H9 (cell line): ENCODE results near the gene C1orf198. TPM values are rescaled to one million over a fixed set of nuclear protein-coding genes. Genes with fewer than 3 reads are reported as not detected.

Experiments
- DNase-seq: peaks from one replicate; pipeline ENCODE4 v3.0.0-alpha.2; 2017
- H2AFZ ChIP-seq: one replicate; pipeline ENCODE4 v1.6.1; 2013; ENCODE audit warnings: mild to moderate bottlenecking, low read length, control low read depth, moderate library complexity
- H2AK5ac ChIP-seq: 2 replicates; pipeline ENCODE4 v1.6.1; 2013; ENCODE audit warnings: low read length, control low read depth, mixed read lengths; ENCODE audit not compliant: insufficient read length
- H2BK120ac ChIP-seq: one replicate; pipeline ENCODE4 v1.6.1; 2013; ENCODE audit warnings: low read depth, mild to moderate bottlenecking, low read length, control low read depth, inconsistent platforms; ENCODE audit not compliant: poor library complexity, severe bottlenecking
- H2BK12ac ChIP-seq: 2 replicates; pipeline ENCODE4 v1.6.1; 2013; ENCODE audit warnings: low read length, control low read depth, mixed read lengths, low read depth; ENCODE audit not compliant: insufficient read length
- H2BK15ac ChIP-seq: 2 replicates; pipeline ENCODE4 v1.6.1; 2013; ENCODE audit warnings: low read depth, low read length, control low read depth
- H2BK20ac ChIP-seq: one replicate; pipeline ENCODE4 v1.6.1; 2013; ENCODE audit warnings: low read depth, mild to moderate bottlenecking, low read length, control low read depth, inconsistent platforms; ENCODE audit not compliant: poor library complexity, severe bottlenecking
- H2BK5ac ChIP-seq: 2 replicates; pipeline ENCODE4 v1.6.1; 2013; ENCODE audit warnings: low read length, control low read depth, mixed read lengths; ENCODE audit not compliant: insufficient read length
- H3K14ac ChIP-seq: 2 replicates; pipeline ENCODE4 v1.6.1; 2013; ENCODE audit warnings: low read length, control low read depth; ENCODE audit not compliant: insufficient read depth
- H3K18ac ChIP-seq: 2 replicates; pipeline ENCODE4 v1.6.1; 2013; ENCODE audit warnings: low read depth, mild to moderate bottlenecking, mixed read lengths, low read length, control low read depth; ENCODE audit not compliant: insufficient read length
- H3K23ac ChIP-seq: 2 replicates; pipeline ENCODE4 v1.6.1; 2013; ENCODE audit warnings: low read length, control low read depth, mixed read lengths, low read depth; ENCODE audit not compliant: insufficient read length
- H3K23me2 ChIP-seq: 2 replicates; pipeline ENCODE4 v1.6.1; 2013; ENCODE audit warnings: low read depth, mild to moderate bottlenecking, mixed read lengths, low read length, control low read depth; ENCODE audit not compliant: insufficient read length, poor library complexity, severe bottlenecking
- H3K27ac ChIP-seq: 2 replicates; pipeline ENCODE4 v1.5.1; 2013; ENCODE audit warnings: low read length, control low read depth, mixed read lengths, low read depth; ENCODE audit not compliant: insufficient read length
- H3K27me3 ChIP-seq: 2 replicates; pipeline ENCODE4 v1.6.1; 2013; ENCODE audit warnings: low read length, control low read depth, inconsistent platforms; ENCODE audit not compliant: insufficient read depth
- H3K4ac ChIP-seq: 2 replicates; pipeline ENCODE4 v1.6.1; 2013; ENCODE audit warnings: low read depth, mild to moderate bottlenecking, control low read depth, inconsistent platforms, low read length, moderate library complexity
- H3K4me1 ChIP-seq: 2 replicates; pipeline ENCODE4 v1.6.1; 2013; ENCODE audit warnings: low read length, control low read depth, inconsistent platforms; ENCODE audit not compliant: insufficient read depth
- H3K4me2 ChIP-seq: 2 replicates; pipeline ENCODE4 v1.6.1; 2013; ENCODE audit warnings: low read length, control low read depth, mixed read lengths; ENCODE audit not compliant: insufficient read length, insufficient read depth
- H3K56ac ChIP-seq: 2 replicates; pipeline ENCODE4 v1.6.1; 2013; ENCODE audit warnings: low read depth, mild to moderate bottlenecking, mixed read lengths, low read length, control low read depth; ENCODE audit not compliant: insufficient read length
- H3K79me1 ChIP-seq: 2 replicates; pipeline ENCODE4 v1.6.1; 2013; ENCODE audit warnings: low read depth, mild to moderate bottlenecking, moderate library complexity, low read length, control low read depth, inconsistent platforms; ENCODE audit not compliant: insufficient read depth, poor library complexity, severe bottlenecking
- H3K79me2 ChIP-seq: 2 replicates; pipeline ENCODE4 v1.6.1; 2013; ENCODE audit warnings: low read length, control low read depth, inconsistent platforms; ENCODE audit not compliant: insufficient read depth
- H3K9ac ChIP-seq: 2 replicates; pipeline ENCODE4 v1.6.1; 2013; ENCODE audit warnings: low read length, control low read depth, mixed read lengths; ENCODE audit not compliant: insufficient read length; ENCODE audit errors: extremely low read depth
- H3K9me3 ChIP-seq: one replicate; pipeline ENCODE4 v1.6.1; 2013; ENCODE audit warnings: low read depth, low read length, inconsistent platforms; ENCODE audit not compliant: control insufficient read depth
- H3T11ph ChIP-seq: one replicate; pipeline ENCODE4 v1.6.1; 2013; ENCODE audit warnings: mild to moderate bottlenecking, low read length, control low read depth, inconsistent platforms
- H4K20me1 ChIP-seq: one replicate; pipeline ENCODE4 v1.6.1; 2013; ENCODE audit not compliant: control insufficient read depth, insufficient read length, insufficient read depth
- H4K5ac ChIP-seq: 2 replicates; pipeline ENCODE4 v1.6.1; 2013; ENCODE audit warnings: low read depth, mild to moderate bottlenecking, mixed read lengths, low read length, control low read depth; ENCODE audit not compliant: insufficient read length
- H4K8ac ChIP-seq: replicated peaks from 2 replicates; pipeline ENCODE4 v1.6.1; 2013; ENCODE audit warnings: low read length, control low read depth, mixed read lengths, low read depth; ENCODE audit not compliant: insufficient read length
- H4K91ac ChIP-seq: 2 replicates; pipeline ENCODE4 v1.6.1; 2013; ENCODE audit warnings: low read depth, mild to moderate bottlenecking, moderate library complexity, mixed read lengths, low read length, control low read depth; ENCODE audit not compliant: insufficient read length
- H3K27ac Mint-ChIP-seq, 3 experiments: 2 replicates in 2 of 3; 3 replicates in 1 of 3; pipeline ENCODE4 v1.8.0; 2020 to 2021; ENCODE audit warnings: mixed read lengths in 3 of 3, mild to moderate bottlenecking in 1 of 3, moderate library complexity in 1 of 3
- H3K27me3 Mint-ChIP-seq: 2 replicates; pipeline ENCODE4 v1.8.0; 2021; ENCODE audit warnings: low read depth, mild to moderate bottlenecking, moderate library complexity, mixed read lengths
- H3K36me3 Mint-ChIP-seq, 3 experiments: 2 replicates in 2 of 3; 3 replicates in 1 of 3; pipeline ENCODE4 v1.8.0; 2020 to 2021; ENCODE audit warnings: low read depth in 3 of 3, mixed read lengths in 3 of 3; ENCODE audit not compliant: insufficient read depth in 1 of 3
- H3K4me1 Mint-ChIP-seq, 2 experiments: 2 replicates each; pipeline ENCODE4 v1.8.0; 2020; ENCODE audit warnings: mixed read lengths in 2 of 2
- H3K4me3 Mint-ChIP-seq, 2 experiments: 2 replicates in 1 of 2; 3 replicates in 1 of 2; pipeline ENCODE4 v1.8.0; 2020 to 2021; ENCODE audit warnings: mild to moderate bottlenecking in 2 of 2, mixed read lengths in 2 of 2, moderate library complexity in 1 of 2
- H3K9me3 Mint-ChIP-seq, 2 experiments: 2 replicates in 1 of 2; 3 replicates in 1 of 2; pipeline ENCODE4 v1.8.0; 2020; ENCODE audit warnings: mild to moderate bottlenecking in 2 of 2, mixed read lengths in 2 of 2, moderate library complexity in 1 of 2
- WGBS: extraction: QIAGEN DNeasy Blood & Tissue Kit; methylation state at CpG from one replicate; pipeline ENCODE4 v1.1.7; 2013; ENCODE audit warnings: missing lambda C conversion rate, low lambda C conversion rate, mixed read lengths; ENCODE audit not compliant: insufficient read length; ENCODE audit errors: extremely low coverage; 5-methylcytosine and 5-hydroxymethylcytosine counted together
- total RNA-seq: library from RNA; stranded (reverse); gene quantifications from 2 replicates; pipeline ENCODE4 v1.2.1, GENCODE V29; 2021
- TF ChIP-seq, protein P1 (sequence below): fragments of 200-600 bp; sonication (generic); conservative IDR thresholded peaks from 3 replicates; pipeline ENCODE4 v1.8.0; 2021; ENCODE audit warnings: antibody characterized with exemption, mild to moderate bottlenecking

The C1orf198 gene
- total RNA-seq, 1 experiment from 2014 or later: 28.9 TPM

DNA sequence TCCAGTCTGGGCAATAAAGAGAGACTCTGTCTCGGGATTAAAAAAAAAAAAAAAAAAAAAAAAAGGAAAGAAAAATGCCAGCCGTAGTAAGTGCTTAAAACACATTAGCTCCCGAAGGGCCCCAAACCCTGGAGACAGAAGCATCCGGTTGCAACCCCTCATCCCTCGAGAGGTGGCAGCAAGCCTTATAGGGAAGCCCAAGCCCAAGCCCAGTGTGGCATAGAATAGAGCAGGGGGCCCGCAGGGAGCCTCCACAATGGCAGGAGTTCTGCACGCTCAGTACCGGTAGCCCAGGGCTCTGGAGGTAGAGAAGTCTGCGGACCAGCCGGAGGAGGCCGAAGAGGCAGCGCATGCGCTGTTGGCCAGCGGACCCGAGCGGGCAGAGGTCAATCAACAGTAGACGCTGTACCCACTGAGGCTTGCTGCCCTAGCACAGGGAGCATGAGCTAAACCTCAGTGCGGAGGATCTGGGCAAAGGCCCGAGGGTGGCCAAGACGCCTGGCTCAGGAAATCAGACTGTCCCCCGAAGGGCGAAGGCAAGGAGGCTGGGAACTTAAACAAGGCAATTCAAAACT, 34.1 kb upstream of the C1orf198 start:
- H3K9me3 Mint-ChIP-seq: no peaks in the 10 kb centered on the region; a peak in 1 of 5 replicates
- no CpG with 5 or more reads among the region's 22 CpGs for WGBS
- no peak overlapping the region for H3K23ac ChIP-seq
- H3K56ac ChIP-seq: no peak overlapping the region
- DNase-seq: no peak
- H3K79me1 ChIP-seq: no peaks in the 10 kb centered on the region
- H4K91ac ChIP-seq: no peak overlapping the region
- H3K27me3 ChIP-seq: no peaks in the 10 kb centered on the region
- H2AFZ ChIP-seq: no peak overlapping the region
- H3K14ac ChIP-seq: no peak overlapping the region
- no peaks in the 10 kb centered on the region for H3K36me3 Mint-ChIP-seq
- H3K9me3 ChIP-seq: no peaks in the 10 kb centered on the region
- H3K4me2 ChIP-seq: no peak overlapping the region
- H3K9ac ChIP-seq: no peak overlapping the region
- no peak overlapping the region for H3K27ac ChIP-seq
- H4K5ac ChIP-seq: no peak overlapping the region
- H3K79me2 ChIP-seq: no peaks in the 10 kb centered on the region
- H2AK5ac ChIP-seq: no peak overlapping the region
- H3K27me3 Mint-ChIP-seq: peaks cover 9% of the 10 kb centered on the region
- TF ChIP-seq, protein P1, sequence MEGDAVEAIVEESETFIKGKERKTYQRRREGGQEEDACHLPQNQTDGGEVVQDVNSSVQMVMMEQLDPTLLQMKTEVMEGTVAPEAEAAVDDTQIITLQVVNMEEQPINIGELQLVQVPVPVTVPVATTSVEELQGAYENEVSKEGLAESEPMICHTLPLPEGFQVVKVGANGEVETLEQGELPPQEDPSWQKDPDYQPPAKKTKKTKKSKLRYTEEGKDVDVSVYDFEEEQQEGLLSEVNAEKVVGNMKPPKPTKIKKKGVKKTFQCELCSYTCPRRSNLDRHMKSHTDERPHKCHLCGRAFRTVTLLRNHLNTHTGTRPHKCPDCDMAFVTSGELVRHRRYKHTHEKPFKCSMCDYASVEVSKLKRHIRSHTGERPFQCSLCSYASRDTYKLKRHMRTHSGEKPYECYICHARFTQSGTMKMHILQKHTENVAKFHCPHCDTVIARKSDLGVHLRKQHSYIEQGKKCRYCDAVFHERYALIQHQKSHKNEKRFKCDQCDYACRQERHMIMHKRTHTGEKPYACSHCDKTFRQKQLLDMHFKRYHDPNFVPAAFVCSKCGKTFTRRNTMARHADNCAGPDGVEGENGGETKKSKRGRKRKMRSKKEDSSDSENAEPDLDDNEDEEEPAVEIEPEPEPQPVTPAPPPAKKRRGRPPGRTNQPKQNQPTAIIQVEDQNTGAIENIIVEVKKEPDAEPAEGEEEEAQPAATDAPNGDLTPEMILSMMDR: no peak
- H3T11ph ChIP-seq: no peak overlapping the region
- H2BK12ac ChIP-seq: no peak overlapping the region
- H3K4me3 Mint-ChIP-seq: no peak overlapping the region
- H3K4ac ChIP-seq: no peak overlapping the region
- H4K8ac ChIP-seq: no peak overlapping the region
- H2BK15ac ChIP-seq: no peak overlapping the region
- no peaks in the 10 kb centered on the region for H4K20me1 ChIP-seq
- H2BK120ac ChIP-seq: no peak overlapping the region
- H3K18ac ChIP-seq: no peak overlapping the region
- no peaks in the 10 kb centered on the region for H3K4me1 Mint-ChIP-seq
- H2BK20ac ChIP-seq: no peak overlapping the region
- no peak overlapping the region for H3K27ac Mint-ChIP-seq
- H3K23me2 ChIP-seq: no peaks in the 10 kb centered on the region
- no peak overlapping the region for H2BK5ac ChIP-seq
- no peaks in the 10 kb centered on the region for H3K4me1 ChIP-seq
